SU-DHL-6 (cell line): ENCODE results near the gene CRAT.

ENCODE experiments used
- EZH2phosphoT487 ChIP-seq: fragments of 200-600 bp; sonication (generic), shearing (Covaris generic); conservative IDR thresholded peaks from 2 replicates; pipeline ENCODE4 v1.6.1; 2018; ENCODE audit warnings: mild to moderate bottlenecking, antibody characterized with exemption, low read length, moderate library complexity, mixed read lengths
- TF ChIP-seq, protein P1 (sequence below): fragments of 200-600 bp; sonication (generic); IDR thresholded peaks from one replicate; pipeline ENCODE4 v1.5.1; 2017; ENCODE audit warnings: antibody characterized with exemption, mild to moderate bottlenecking, low read length, moderate library complexity; ENCODE audit not compliant: insufficient read depth, poor library complexity, severe bottlenecking

DNA sequence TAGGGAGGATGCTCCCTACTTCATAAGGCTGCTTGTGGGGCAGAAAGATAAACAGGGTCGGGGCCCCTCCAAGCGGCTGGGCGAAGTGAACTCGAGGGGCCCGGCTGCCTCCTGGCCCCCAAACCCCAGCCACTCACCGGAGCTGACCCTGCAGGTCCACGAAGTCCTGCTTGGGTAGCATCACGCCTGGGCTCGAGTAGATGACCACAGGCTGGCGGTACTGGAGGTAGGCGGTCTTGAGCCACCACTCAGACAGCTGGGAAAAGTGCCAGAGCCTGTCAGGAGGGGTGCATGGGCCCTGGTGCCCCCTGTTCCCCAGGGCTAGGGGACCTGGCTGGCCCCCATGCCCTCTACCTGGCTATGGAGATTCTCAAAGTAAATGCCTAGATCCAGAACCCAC lies 6.5 kb downstream of the CRAT start:
- TF ChIP-seq, protein P1, sequence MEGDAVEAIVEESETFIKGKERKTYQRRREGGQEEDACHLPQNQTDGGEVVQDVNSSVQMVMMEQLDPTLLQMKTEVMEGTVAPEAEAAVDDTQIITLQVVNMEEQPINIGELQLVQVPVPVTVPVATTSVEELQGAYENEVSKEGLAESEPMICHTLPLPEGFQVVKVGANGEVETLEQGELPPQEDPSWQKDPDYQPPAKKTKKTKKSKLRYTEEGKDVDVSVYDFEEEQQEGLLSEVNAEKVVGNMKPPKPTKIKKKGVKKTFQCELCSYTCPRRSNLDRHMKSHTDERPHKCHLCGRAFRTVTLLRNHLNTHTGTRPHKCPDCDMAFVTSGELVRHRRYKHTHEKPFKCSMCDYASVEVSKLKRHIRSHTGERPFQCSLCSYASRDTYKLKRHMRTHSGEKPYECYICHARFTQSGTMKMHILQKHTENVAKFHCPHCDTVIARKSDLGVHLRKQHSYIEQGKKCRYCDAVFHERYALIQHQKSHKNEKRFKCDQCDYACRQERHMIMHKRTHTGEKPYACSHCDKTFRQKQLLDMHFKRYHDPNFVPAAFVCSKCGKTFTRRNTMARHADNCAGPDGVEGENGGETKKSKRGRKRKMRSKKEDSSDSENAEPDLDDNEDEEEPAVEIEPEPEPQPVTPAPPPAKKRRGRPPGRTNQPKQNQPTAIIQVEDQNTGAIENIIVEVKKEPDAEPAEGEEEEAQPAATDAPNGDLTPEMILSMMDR, result no peak
- TF ChIP-seq EZH2phosphoT487, result no peak
